ENCODE measurements around the gene TERT.

Gene TERT

GRCh38 chr5:1216211-1216917 is 78.5 kb downstream of the TERT start:
- DNase-seq = no peak

GRCh38 chr5:1215320-1216096 is 79.4 kb downstream of the TERT start:
- no peak for DNase-seq

GRCh38 chr5:1214936-1215220 is 80.0 kb downstream of the TERT start:
- no peak for DNase-seq

- DNase-seq = no peak
Measured at GRCh38 chr5:1214163-1214935, 80.5 kb downstream of the TERT start.

GRCh38 chr5:1213508-1214162 is 81.2 kb downstream of the TERT start:
- no peak for DNase-seq

- DNase-seq = no peak
Measured at GRCh38 chr5:1212881-1213280, 82.0 kb downstream of the TERT start.

- no peak for DNase-seq
Measured at GRCh38 chr5:1212271-1212670, 82.6 kb downstream of the TERT start.

GRCh38 chr5:1211701-1212100 is 83.2 kb downstream of the TERT start:
- DNase-seq = no peak

- no peak for DNase-seq
Measured at GRCh38 chr5:1210832-1211251, 84.0 kb downstream of the TERT start.

GRCh38 chr5:1209896-1210776 is 84.7 kb downstream of the TERT start:
- no peak for DNase-seq

GRCh38 chr5:1209489-1209852 is 85.4 kb downstream of the TERT start:
- no peak for DNase-seq

GRCh38 chr5:1208743-1209488 is 86.0 kb downstream of the TERT start:
- DNase-seq = no peak

- no peak for DNase-seq
Measured at GRCh38 chr5:1208221-1208742, 86.6 kb downstream of the TERT start.

GRCh38 chr5:1207555-1207954 is 87.3 kb downstream of the TERT start:
- DNase-seq = no peak

- no peak for DNase-seq
Measured at GRCh38 chr5:1206521-1207412, 88.1 kb downstream of the TERT start.

- DNase-seq = no peak
Measured at GRCh38 chr5:1205255-1206180, 89.3 kb downstream of the TERT start.

GRCh38 chr5:1204693-1205242 is 90.1 kb downstream of the TERT start:
- DNase-seq = no peak

- DNase-seq = no peak
Measured at GRCh38 chr5:1203968-1204692, 90.7 kb downstream of the TERT start.

Data from effector CD8-positive, alpha-beta T cell (primary cell).